Memory B cell (primary cell): ENCODE data around the gene PRDX1.
"Not testable (repeated sequence)": the region's sequence is repeated elsewhere in the genome, so short reads cannot be mapped to it uniquely, and the experiment has no call there.

Experiments
- ATAC-seq: fragments of 150-1000 bp; cut with Tn5 transposase; 2 replicates; pipeline ENCODE4 v1.10.0; 2021; ENCODE audit warnings: low read depth, mild to moderate bottlenecking, moderate library complexity
- DNase-seq, 2 donors: peaks; one replicate each; pipeline ENCODE4 v3.0.0; 2022; ENCODE audit warnings: low spot score in 2 of 2
- H3K27ac Mint-ChIP-seq: one replicate; pipeline ENCODE4 v1.8.0; 2022; ENCODE audit warnings: mild to moderate bottlenecking, moderate library complexity, mixed read lengths
- H3K27me3 Mint-ChIP-seq: one replicate; pipeline ENCODE4 v1.8.0; 2022; ENCODE audit warnings: mixed read lengths
- H3K36me3 Mint-ChIP-seq: one replicate; pipeline ENCODE4 v1.8.0; 2022; ENCODE audit warnings: mild to moderate bottlenecking, mixed read lengths
- H3K4me1 Mint-ChIP-seq: one replicate; pipeline ENCODE4 v1.8.0; 2022; ENCODE audit warnings: mixed read lengths
- H3K4me3 Mint-ChIP-seq: one replicate; pipeline ENCODE4 v1.8.0; 2022; ENCODE audit warnings: mild to moderate bottlenecking, moderate library complexity, mixed read lengths
- H3K9me3 Mint-ChIP-seq: one replicate; pipeline ENCODE4 v1.8.0; 2022; ENCODE audit warnings: mixed read lengths

The PRDX1 gene

GRCh38 chr1:45522324-45523104 is 830 bp upstream of the PRDX1 start:
- peaks cover 24% of the 10 kb centered on the region for H3K4me1 Mint-ChIP-seq
- no peaks in the 10 kb centered on the region for H3K27me3 Mint-ChIP-seq
- no peaks in the 10 kb centered on the region for H3K9me3 Mint-ChIP-seq
- H3K4me3 Mint-ChIP-seq, result peak overlapping the region; percentile 87
- DNase-seq (no peak), ATAC-seq (no peak)
- H3K36me3 Mint-ChIP-seq, result peaks cover 4% of the 10 kb centered on the region
- peak overlapping the region; percentile 88 for H3K27ac Mint-ChIP-seq

- peak overlapping the region; percentile 87 for H3K4me3 Mint-ChIP-seq
- DNase-seq, H3K9me3 Mint-ChIP-seq, ATAC-seq, H3K27me3 Mint-ChIP-seq: not testable (repeated sequence)
- peaks cover 21% of the 10 kb centered on the region for H3K4me1 Mint-ChIP-seq
- peaks cover 19% of the 10 kb centered on the region for H3K36me3 Mint-ChIP-seq
- H3K27ac Mint-ChIP-seq, result peak overlapping the region; percentile 88
Measured at GRCh38 chr1:45519774-45520173, 1.9 kb downstream of the PRDX1 start.

- H3K9me3 Mint-ChIP-seq, result no peaks in the 10 kb centered on the region
- H3K36me3 Mint-ChIP-seq, result peaks cover 22% of the 10 kb centered on the region
- H3K27me3 Mint-ChIP-seq, result no peaks in the 10 kb centered on the region
- ATAC-seq (no peak), DNase-seq (no peak)
- peak overlapping the region; percentile 34 for H3K4me3 Mint-ChIP-seq
- H3K4me1 Mint-ChIP-seq, result peaks cover 20% of the 10 kb centered on the region
- H3K27ac Mint-ChIP-seq, result peak overlapping the region; percentile 71
Measured at GRCh38 chr1:45518910-45519309, 2.8 kb downstream of the PRDX1 start.

- H3K4me1 Mint-ChIP-seq, result peaks cover 20% of the 10 kb centered on the region
- H3K36me3 Mint-ChIP-seq, result peaks cover 22% of the 10 kb centered on the region
- H3K4me3 Mint-ChIP-seq, ATAC-seq, H3K9me3 Mint-ChIP-seq, DNase-seq, H3K27me3 Mint-ChIP-seq: not testable (repeated sequence)
- H3K27ac Mint-ChIP-seq, result peak overlapping the region; percentile 71
Measured at GRCh38 chr1:45518366-45518765, 3.3 kb downstream of the PRDX1 start.

GRCh38 chr1:45516465-45516864 is 5.2 kb downstream of the PRDX1 start:
- no peaks in the 10 kb centered on the region for H3K27me3 Mint-ChIP-seq
- no peak for DNase-seq

GRCh38 chr1:45516036-45516435 is 5.6 kb downstream of the PRDX1 start:
- H3K27ac Mint-ChIP-seq, result peak overlapping the region; percentile 78
- H3K4me1 Mint-ChIP-seq, result peaks cover 11% of the 10 kb centered on the region
- no peaks in the 10 kb centered on the region for H3K27me3 Mint-ChIP-seq
- H3K4me3 Mint-ChIP-seq, result no peak overlapping the region
- H3K36me3 Mint-ChIP-seq, result peaks cover 29% of the 10 kb centered on the region
- ATAC-seq, result no peak
- no peaks in the 10 kb centered on the region for H3K9me3 Mint-ChIP-seq
- DNase-seq, result no peak

More at GRCh38 chr1:45516465-45516864, 5.2 kb downstream of the PRDX1 start:
- no peak for ATAC-seq
- Mint-ChIP-seq H3K36me3 (peaks cover 27% of the 10 kb centered on the region), H3K4me1 (peaks cover 11% of the 10 kb centered on the region), H3K9me3 (no peaks in the 10 kb centered on the region), H3K27ac (peak overlapping the region; percentile 78), H3K4me3 (no peak overlapping the region)

GRCh38 chr1:45513532-45514260 is 8.0 kb downstream of the PRDX1 start:
- Mint-ChIP-seq H3K36me3 (peaks cover 30% of the 10 kb centered on the region), H3K27ac (peak overlapping the region; percentile 72)
- not testable (repeated sequence) for ATAC-seq, H3K27me3 Mint-ChIP-seq, H3K4me3 Mint-ChIP-seq, H3K9me3 Mint-ChIP-seq, H3K4me1 Mint-ChIP-seq, DNase-seq

- ATAC-seq (peak; percentile 80), DNase-seq (peak; percentile 57 to 58)
- no peak overlapping the region for H3K4me3 Mint-ChIP-seq
- H3K27me3 Mint-ChIP-seq, result no peaks in the 10 kb centered on the region
- H3K27ac Mint-ChIP-seq, result peak overlapping the region; percentile 72
- H3K9me3 Mint-ChIP-seq, result no peaks in the 10 kb centered on the region
- no peaks in the 10 kb centered on the region for H3K4me1 Mint-ChIP-seq
- peaks cover 32% of the 10 kb centered on the region for H3K36me3 Mint-ChIP-seq
Measured at GRCh38 chr1:45512641-45513054, 9.0 kb downstream of the PRDX1 start.

GRCh38 chr1:45510972-45511527 is 10.6 kb downstream of the PRDX1 start:
- Mint-ChIP-seq H3K27me3 (no peaks in the 10 kb centered on the region), H3K27ac (no peak overlapping the region)
- ATAC-seq, result no peak

GRCh38 chr1:45510036-45510971 is 11.4 kb downstream of the PRDX1 start:
- H3K4me1 Mint-ChIP-seq, result no peaks in the 10 kb centered on the region
- no peaks in the 10 kb centered on the region for H3K9me3 Mint-ChIP-seq
- no peak for ATAC-seq
- H3K4me3 Mint-ChIP-seq, result no peak overlapping the region
- no peak overlapping the region for H3K27ac Mint-ChIP-seq
- H3K27me3 Mint-ChIP-seq, result no peaks in the 10 kb centered on the region
- no peak for DNase-seq
- H3K36me3 Mint-ChIP-seq, result peaks cover 23% of the 10 kb centered on the region

More at GRCh38 chr1:45510972-45511527, 10.6 kb downstream of the PRDX1 start:
- H3K4me1 Mint-ChIP-seq, result no peaks in the 10 kb centered on the region
- peaks cover 28% of the 10 kb centered on the region for H3K36me3 Mint-ChIP-seq
- DNase-seq, result no peak
- no peak overlapping the region for H3K4me3 Mint-ChIP-seq
- no peaks in the 10 kb centered on the region for H3K9me3 Mint-ChIP-seq

GRCh38 chr1:45508295-45509151 is 13.2 kb downstream of the PRDX1 start:
- H3K4me1 Mint-ChIP-seq, result peaks cover 2% of the 10 kb centered on the region
- DNase-seq (no peak), ATAC-seq (no peak)
- no peaks in the 10 kb centered on the region for H3K9me3 Mint-ChIP-seq
- H3K36me3 Mint-ChIP-seq, result peaks cover 16% of the 10 kb centered on the region
- no peak overlapping the region for H3K4me3 Mint-ChIP-seq
- H3K27me3 Mint-ChIP-seq, result no peaks in the 10 kb centered on the region
- peak overlapping the region; percentile 6 for H3K27ac Mint-ChIP-seq

GRCh38 chr1:45507893-45508292 is 13.8 kb downstream of the PRDX1 start:
- H3K36me3 Mint-ChIP-seq, result peaks cover 16% of the 10 kb centered on the region
- H3K4me3 Mint-ChIP-seq, result no peak overlapping the region
- H3K27ac Mint-ChIP-seq, result peak overlapping the region; percentile 6
- H3K4me1 Mint-ChIP-seq, result peaks cover 2% of the 10 kb centered on the region
- H3K27me3 Mint-ChIP-seq, result no peaks in the 10 kb centered on the region
- H3K9me3 Mint-ChIP-seq, result no peaks in the 10 kb centered on the region
- no peak for DNase-seq
- ATAC-seq, result no peak

- no peak for ATAC-seq
Measured at GRCh38 chr1:45507195-45507594, 14.5 kb downstream of the PRDX1 start.

More at GRCh38 chr1:45507195-45507594, 14.5 kb downstream of the PRDX1 start:
- no peak for DNase-seq
- no peak overlapping the region for H3K4me3 Mint-ChIP-seq
- H3K27me3 Mint-ChIP-seq, result no peaks in the 10 kb centered on the region
- H3K27ac Mint-ChIP-seq, result no peak overlapping the region
- H3K9me3 Mint-ChIP-seq, result no peaks in the 10 kb centered on the region
- H3K36me3 Mint-ChIP-seq, result peaks cover 14% of the 10 kb centered on the region
- peaks cover 2% of the 10 kb centered on the region for H3K4me1 Mint-ChIP-seq
